Kidney epithelial cell (primary cell): Measurements from ENCODE around the gene PAGE1. TPM values are rescaled to one million over a fixed set of nuclear protein-coding genes. Genes with fewer than 3 reads are reported as not detected.

Source experiments
- DNase-seq: peaks from one replicate; pipeline ENCODE4 v3.0.0-alpha.2; 2010; ENCODE audit warnings: low read depth
- H3K27me3 ChIP-seq: 2 replicates; pipeline ENCODE4 v1.6.0; 2011; ENCODE audit warnings: low read length; ENCODE audit not compliant: control insufficient read depth, insufficient read depth
- H3K36me3 ChIP-seq: 2 replicates; pipeline ENCODE4 v1.5.1; 2011; ENCODE audit warnings: low read length; ENCODE audit not compliant: control insufficient read depth, insufficient read depth
- H3K4me3 ChIP-seq: 2 replicates; pipeline ENCODE4 v1.5.1; 2011; ENCODE audit warnings: low read depth, mild to moderate bottlenecking, control low read depth, low read length
- CTCF ChIP-seq: IDR thresholded peaks from 2 replicates; pipeline ENCODE4 v1.5.1; 2011; ENCODE audit warnings: mild to moderate bottlenecking, moderate library complexity, low read length, control low read depth, inconsistent platforms; ENCODE audit not compliant: insufficient read depth, poor library complexity, severe bottlenecking
- total RNA-seq: library from RNA; depleted of rRNA; stranded (reverse); fragments of >200 nt; gene quantifications from 2 replicates; pipeline ENCODE4 v1.2.3, GENCODE V29; 2015

The PAGE1 gene
- total RNA-seq, 1 donor from 2014 or later, result not detected

GRCh38 chrX:49712577-49712976, 16.8 kb upstream of the PAGE1 start:
- DNase-seq, result no peak
- Histone ChIP-seq H3K4me3 (no peak overlapping the region), H3K27me3 (no peaks in the 10 kb centered on the region), H3K36me3 (no peaks in the 10 kb centered on the region)
- TF ChIP-seq CTCF, result no peak

GRCh38 chrX:49710744-49711319, 15.0 kb upstream of the PAGE1 start:
- TF ChIP-seq CTCF, result no peak
- Histone ChIP-seq H3K36me3 (no peaks in the 10 kb centered on the region), H3K4me3 (no peak overlapping the region), H3K27me3 (no peaks in the 10 kb centered on the region)
- no peak for DNase-seq

GRCh38 chrX:49704691-49705404, 9.1 kb upstream of the PAGE1 start:
- Histone ChIP-seq H3K27me3 (no peaks in the 10 kb centered on the region), H3K4me3 (no peak overlapping the region), H3K36me3 (no peaks in the 10 kb centered on the region)
- no peak for DNase-seq
- no peak for TF ChIP-seq CTCF

GRCh38 chrX:49701933-49702332, 6.1 kb upstream of the PAGE1 start:
- H3K36me3 ChIP-seq, result no peaks in the 10 kb centered on the region
- no peak for DNase-seq
- H3K27me3 ChIP-seq, result no peaks in the 10 kb centered on the region
- no peak overlapping the region for H3K4me3 ChIP-seq
- no peak for TF ChIP-seq CTCF

GRCh38 chrX:49701323-49701722, 5.5 kb upstream of the PAGE1 start:
- Histone ChIP-seq H3K36me3 (no peaks in the 10 kb centered on the region), H3K4me3 (no peak overlapping the region), H3K27me3 (no peaks in the 10 kb centered on the region)
- no peak for TF ChIP-seq CTCF
- DNase-seq, result no peak
